Uterus (tissue), 2 donors: Measurements from ENCODE around the gene CUBN.

Experiments used
- CTCF ChIP-seq, 4 experiments: fragments of 200-600 bp in 2 of 4; fragments of 450-650 bp in 2 of 4; sonication (generic) in 2 of 4; IDR thresholded peaks; one replicate each; pipeline ENCODE4 v1.5.1; 2016 to 2019; ENCODE audit warnings: antibody characterized with exemption in 4 of 4, mild to moderate bottlenecking in 2 of 4, moderate library complexity in 1 of 4
- POLR2A ChIP-seq, 2 donors: fragments of 450-650 bp; IDR thresholded peaks; one replicate each; pipeline ENCODE4 v1.6.1; 2016; ENCODE audit warnings: antibody characterized with exemption in 2 of 2, mild to moderate bottlenecking in 1 of 2, moderate library complexity in 1 of 2

- no peak for TF ChIP-seq CTCF (IDR thresholded peaks at IDR 0.05)
- TF ChIP-seq POLR2A (IDR thresholded peaks at IDR 0.05) = no peak
These were observed 235.9 kb downstream of the CUBN start for GRCh38 chr10:16893664-16894063.
